ENCODE results near the gene CHST5. TPM values are rescaled to one million over a fixed set of nuclear protein-coding genes. Genes with fewer than 3 reads are reported as not detected.

CHST5 gene
- total and polyA plus RNA-seq, 4 donors: 0.33 to 4.9 (median 2.1) TPM

DNA sequence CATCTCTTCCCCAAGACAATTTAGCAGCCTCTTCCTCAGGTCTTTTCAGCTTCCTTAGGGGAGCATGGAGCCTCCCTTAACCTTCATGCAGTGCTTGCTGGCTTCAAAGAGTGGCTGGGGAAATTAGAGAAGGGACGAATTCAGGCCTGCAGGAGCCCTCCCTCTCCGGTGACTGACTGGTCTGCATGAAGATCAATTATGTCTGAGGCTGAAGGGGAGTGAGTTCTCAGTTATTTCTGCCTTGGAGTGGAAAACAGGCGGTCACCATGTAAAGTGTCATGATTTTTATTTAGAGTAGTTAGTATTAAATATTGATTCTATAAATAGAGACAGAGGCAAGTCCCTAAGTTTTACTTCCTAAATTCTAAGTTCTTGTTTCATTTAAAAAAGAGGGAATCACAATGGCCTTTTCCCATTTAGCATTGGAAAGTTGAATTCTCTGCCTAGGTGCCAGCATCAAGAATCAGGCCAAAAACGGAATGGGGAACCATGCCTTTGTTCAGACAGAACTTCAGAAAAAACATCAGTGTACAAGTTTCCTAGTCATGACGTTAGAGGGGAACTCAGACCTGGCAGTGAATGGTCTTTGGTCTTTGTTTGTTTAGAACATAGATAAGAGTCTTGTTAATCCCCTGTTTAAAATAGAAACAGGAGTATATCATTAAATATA, 34.6 kb upstream of the CHST5 start:
- H3K27ac ChIP-seq (ENCODE audit: low read depth, low read length): no peak overlapping the region
- H3K36me3 ChIP-seq (ENCODE audit: control insufficient read depth, insufficient read depth, low read length): peaks cover 60% of the 10 kb centered on the region
- H3K4me1 ChIP-seq (ENCODE audit: control insufficient read depth, insufficient read depth, low read length): peaks cover 42% of the 10 kb centered on the region
- no peak for DNase-seq (ENCODE audit: low read depth in 4 of 6, low spot score in 6 of 6)
- no peak overlapping the region for H3K4me3 ChIP-seq (ENCODE audit: low read depth, low read length)
- no peaks in the 10 kb centered on the region for H3K27me3 ChIP-seq (ENCODE audit: control insufficient read depth, insufficient read depth, low read length)
- WGBS (ENCODE audit: insufficient coverage): 37% methylated on average over 2 of the region's 5 CpGs
- no peaks in the 10 kb centered on the region for H3K9me3 ChIP-seq (ENCODE audit: control insufficient read depth, insufficient read depth, low read length)

DNA sequence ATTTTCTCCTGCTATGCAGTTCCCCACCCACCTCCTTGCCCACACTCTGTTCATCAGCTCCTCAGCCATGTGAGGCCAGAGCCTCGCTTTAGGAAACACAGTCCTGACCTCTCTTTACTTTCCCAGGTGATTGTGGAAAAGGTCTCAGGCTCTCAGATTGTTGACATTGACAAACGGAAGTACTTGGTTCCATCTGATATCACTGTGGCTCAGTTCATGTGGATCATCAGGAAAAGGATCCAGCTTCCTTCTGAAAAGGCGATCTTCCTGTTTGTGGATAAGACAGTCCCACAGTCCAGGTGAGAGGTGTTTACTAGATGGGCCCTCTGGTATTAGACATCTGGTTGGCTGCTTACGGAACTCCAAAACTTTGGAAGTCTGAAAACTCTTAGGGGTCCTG, 32.0 kb upstream of the CHST5 start:
- H3K27ac ChIP-seq (ENCODE audit: low read depth, low read length): no peak overlapping the region
- no peak overlapping the region for H3K4me3 ChIP-seq (ENCODE audit: low read depth, low read length)
- H3K9me3 ChIP-seq (ENCODE audit: control insufficient read depth, insufficient read depth, low read length): no peaks in the 10 kb centered on the region
- peaks cover 38% of the 10 kb centered on the region for H3K4me1 ChIP-seq (ENCODE audit: control insufficient read depth, insufficient read depth, low read length)
- WGBS (ENCODE audit: insufficient coverage): 95% methylated on average over 4 of the region's 4 CpGs
- peaks cover 44% of the 10 kb centered on the region for H3K36me3 ChIP-seq (ENCODE audit: control insufficient read depth, insufficient read depth, low read length)
- H3K27me3 ChIP-seq (ENCODE audit: control insufficient read depth, insufficient read depth, low read length): no peaks in the 10 kb centered on the region
- DNase-seq (ENCODE audit: low read depth in 4 of 6, low spot score in 6 of 6): no peak

DNA sequence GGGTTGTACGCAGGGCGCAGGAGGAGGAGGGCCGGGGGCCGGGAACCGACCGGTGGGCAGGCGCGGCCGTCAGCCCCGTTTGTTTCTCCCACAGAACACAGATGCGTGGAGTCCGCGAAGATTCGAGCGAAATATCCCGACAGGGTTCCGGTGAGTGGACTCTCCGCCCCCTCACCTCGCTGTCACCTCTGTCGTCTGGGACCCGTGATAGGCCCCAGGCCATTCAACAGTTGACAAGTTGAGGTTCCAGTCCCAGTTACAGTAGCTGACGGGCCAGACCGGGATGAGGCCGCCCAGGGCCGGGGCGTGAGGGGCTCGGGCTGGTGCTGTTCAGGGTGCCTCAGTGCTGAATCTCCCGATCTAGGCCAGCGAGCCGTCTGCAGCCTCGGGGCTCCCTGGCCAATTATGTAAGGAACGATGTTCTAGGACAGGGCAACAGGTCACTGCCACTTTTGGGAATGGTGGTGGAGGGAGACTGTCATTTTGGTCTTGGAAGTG, 30.9 kb upstream of the CHST5 start:
- peaks cover 33% of the 10 kb centered on the region for H3K36me3 ChIP-seq (ENCODE audit: control insufficient read depth, insufficient read depth, low read length)
- no peaks in the 10 kb centered on the region for H3K9me3 ChIP-seq (ENCODE audit: control insufficient read depth, insufficient read depth, low read length)
- H3K4me3 ChIP-seq (ENCODE audit: low read depth, low read length): peak overlapping the region; percentile 97
- 1% methylated on average over 32 of the region's 32 CpGs for WGBS (ENCODE audit: insufficient coverage)
- H3K27ac ChIP-seq (ENCODE audit: low read depth, low read length): no peak overlapping the region
- H3K27me3 ChIP-seq (ENCODE audit: control insufficient read depth, insufficient read depth, low read length): no peaks in the 10 kb centered on the region
- peak in 1 of 6 donors; percentile 15 for DNase-seq (ENCODE audit: low read depth in 4 of 6, low spot score in 6 of 6)
- peaks cover 29% of the 10 kb centered on the region for H3K4me1 ChIP-seq (ENCODE audit: control insufficient read depth, insufficient read depth, low read length)

DNA sequence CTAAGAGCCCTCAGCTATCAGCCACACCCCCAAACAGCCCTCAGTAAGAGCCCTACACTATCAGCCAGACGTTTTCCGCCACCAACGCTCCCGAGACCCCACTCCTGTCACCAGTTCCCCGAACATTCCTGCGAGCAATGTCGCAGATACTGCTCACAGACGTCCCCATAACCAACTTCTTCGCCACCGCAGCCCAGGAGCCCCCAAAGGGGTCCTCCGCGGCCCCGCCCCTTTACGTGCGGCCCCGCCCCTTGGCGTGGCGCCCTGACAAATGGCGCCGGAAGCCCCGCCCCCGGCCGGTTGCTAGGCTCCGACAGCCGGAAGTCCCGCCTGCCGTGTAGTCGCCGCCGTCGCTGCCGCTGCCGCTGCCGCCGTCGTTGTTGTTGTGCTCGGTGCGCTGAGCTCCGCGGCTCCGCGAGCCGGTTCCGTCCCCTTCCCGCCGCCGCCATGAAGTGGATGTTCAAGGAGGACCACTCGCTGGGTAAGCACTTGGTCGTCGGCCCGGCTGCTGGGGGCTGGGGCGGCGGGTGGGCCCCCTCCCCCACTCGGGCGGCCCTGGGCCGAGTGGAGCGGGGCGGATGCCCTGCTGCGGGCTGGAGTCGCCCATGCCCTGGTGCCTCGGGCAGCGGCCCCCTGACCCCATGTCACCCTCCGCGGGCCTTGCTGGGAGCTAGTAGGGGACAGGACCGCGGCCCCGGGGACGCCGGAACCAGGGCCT, 30.3 kb upstream of the CHST5 start, which contains the start of gene GABARAPL2:
Gene GABARAPL2 (plus strand): TSS at position 340 of the 718 bp plus-strand sequence. CDS start 108 bp downstream, at position 448.
- peak within 1 kb of the TSS; percentile 97 for H3K4me3 ChIP-seq (ENCODE audit: low read depth, low read length)
- WGBS (ENCODE audit: insufficient coverage): under 1% methylated on average over 69 of the region's 69 CpGs
- peak within 1 kb of the TSS; percentile 89 for H3K27ac ChIP-seq (ENCODE audit: low read depth, low read length)
- peaks cover 29% of the 10 kb centered on the region for H3K4me1 ChIP-seq (ENCODE audit: control insufficient read depth, insufficient read depth, low read length)
- no peaks in the 10 kb centered on the region for H3K9me3 ChIP-seq (ENCODE audit: control insufficient read depth, insufficient read depth, low read length)
- DNase-seq (ENCODE audit: low read depth in 4 of 6, low spot score in 6 of 6): peak in 5 of 6 donors; percentile 84 to 97 (median 87)
- peaks cover 27% of the 10 kb centered on the region for H3K36me3 ChIP-seq (ENCODE audit: control insufficient read depth, insufficient read depth, low read length)
- H3K27me3 ChIP-seq (ENCODE audit: control insufficient read depth, insufficient read depth, low read length): no peaks in the 10 kb centered on the region

DNA sequence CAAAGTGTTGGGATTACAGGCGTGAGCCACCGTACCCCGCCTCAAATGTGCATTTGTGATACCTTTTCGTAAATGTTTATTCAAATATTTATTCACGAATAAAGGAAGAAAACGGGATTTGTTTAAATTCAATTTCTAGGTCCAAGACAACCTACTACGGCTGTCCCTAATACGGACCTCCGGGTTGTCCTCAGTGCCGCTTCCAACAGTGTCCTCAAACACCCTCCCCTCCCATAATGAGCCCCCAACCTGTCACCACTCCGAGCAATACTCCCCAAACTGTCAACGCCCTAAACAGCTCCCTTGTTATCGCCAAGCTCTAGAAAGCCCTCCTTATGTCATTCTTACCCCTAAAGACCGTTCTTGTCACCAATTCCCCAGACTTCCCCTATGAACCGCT, 29.7 kb upstream of the CHST5 start:
- no peaks in the 10 kb centered on the region for H3K27me3 ChIP-seq (ENCODE audit: control insufficient read depth, insufficient read depth, low read length)
- H3K4me1 ChIP-seq (ENCODE audit: control insufficient read depth, insufficient read depth, low read length): peaks cover 26% of the 10 kb centered on the region
- no peak for DNase-seq (ENCODE audit: low read depth in 4 of 6, low spot score in 6 of 6)
- H3K36me3 ChIP-seq (ENCODE audit: control insufficient read depth, insufficient read depth, low read length): peaks cover 24% of the 10 kb centered on the region
- H3K9me3 ChIP-seq (ENCODE audit: control insufficient read depth, insufficient read depth, low read length): no peaks in the 10 kb centered on the region
- H3K4me3 ChIP-seq (ENCODE audit: low read depth, low read length): peak overlapping the region; percentile 97
- peak overlapping the region; percentile 89 for H3K27ac ChIP-seq (ENCODE audit: low read depth, low read length)
- 16% methylated on average over 11 of the region's 15 CpGs for WGBS (ENCODE audit: insufficient coverage)

DNA sequence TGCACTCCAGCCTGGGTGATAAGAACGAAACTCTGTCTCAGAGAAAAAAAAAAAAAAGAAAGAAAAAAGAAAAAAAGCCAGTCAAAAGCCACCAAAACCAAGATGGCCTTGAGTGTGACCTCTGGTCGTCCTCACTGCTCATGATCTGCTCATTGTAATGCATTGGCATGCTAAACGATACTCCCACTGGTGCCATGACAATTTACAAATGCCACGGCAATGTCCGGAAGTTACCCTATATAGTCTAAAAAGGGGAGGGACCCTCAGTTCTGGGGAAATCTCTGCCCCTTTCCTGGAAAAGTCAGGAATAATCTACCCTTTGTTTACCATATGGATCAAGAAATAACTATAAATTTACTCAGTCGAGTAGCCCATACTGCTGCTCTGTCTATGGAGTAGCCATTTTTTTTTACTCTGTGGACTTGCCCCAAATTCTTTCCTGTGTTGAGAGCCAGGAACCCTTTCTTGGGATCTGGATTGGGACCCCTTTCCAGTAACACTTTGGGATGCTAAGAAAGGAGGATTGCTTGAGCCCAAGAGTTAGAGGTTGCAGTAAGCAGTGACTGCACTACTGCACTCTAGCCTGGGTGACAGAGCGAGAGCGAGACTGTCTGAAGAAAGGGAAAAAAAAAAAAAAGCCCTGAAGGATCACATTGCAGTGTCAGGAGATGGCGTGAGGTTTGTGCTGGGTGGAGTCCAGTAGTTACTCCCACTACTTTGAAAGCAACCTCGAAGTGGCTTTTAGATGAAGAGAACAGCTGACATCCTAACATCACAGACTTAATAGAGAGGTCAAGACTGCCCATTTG, 23.9 kb upstream of the CHST5 start:
- no peak overlapping the region for H3K4me3 ChIP-seq (ENCODE audit: low read depth, low read length)
- no peak overlapping the region for H3K27ac ChIP-seq (ENCODE audit: low read depth, low read length)
- H3K36me3 ChIP-seq (ENCODE audit: control insufficient read depth, insufficient read depth, low read length): no peaks in the 10 kb centered on the region
- DNase-seq (ENCODE audit: low read depth in 4 of 6, low spot score in 6 of 6): no peak
- WGBS (ENCODE audit: insufficient coverage): 40% methylated on average over 6 of the region's 10 CpGs
- no peaks in the 10 kb centered on the region for H3K27me3 ChIP-seq (ENCODE audit: control insufficient read depth, insufficient read depth, low read length)
- no peaks in the 10 kb centered on the region for H3K9me3 ChIP-seq (ENCODE audit: control insufficient read depth, insufficient read depth, low read length)
- H3K4me1 ChIP-seq (ENCODE audit: control insufficient read depth, insufficient read depth, low read length): peaks cover 17% of the 10 kb centered on the region

DNA sequence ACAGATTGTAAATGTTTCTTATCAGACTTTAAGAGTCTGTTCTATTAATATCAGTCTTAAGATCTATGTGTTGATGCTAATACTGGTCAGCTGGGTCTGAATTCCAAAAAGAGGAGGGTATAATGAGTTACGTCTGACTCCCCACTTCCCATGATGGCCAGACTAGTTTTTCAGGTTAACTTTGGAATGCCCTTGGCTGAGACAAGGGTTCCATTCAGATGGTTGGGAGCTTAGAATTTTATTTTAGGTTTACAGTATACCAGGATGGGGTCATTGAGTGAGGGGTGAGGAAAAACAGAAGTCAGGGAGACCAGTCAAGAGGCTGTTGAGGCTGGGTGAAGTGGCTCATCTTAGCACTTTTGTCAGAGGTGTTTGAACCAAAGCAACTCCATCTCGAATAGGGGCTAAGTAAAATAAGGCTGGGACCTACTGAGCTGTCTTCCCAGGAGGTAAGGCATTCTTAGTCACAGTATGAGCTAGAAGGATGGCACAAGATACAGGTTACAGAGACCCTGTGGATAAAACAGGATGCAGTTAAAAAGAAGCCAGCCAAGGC, 23.0 kb upstream of the CHST5 start:
- Histone ChIP-seq H3K36me3 (ENCODE audit: control insufficient read depth, insufficient read depth, low read length) (no peaks in the 10 kb centered on the region), H3K27ac (ENCODE audit: low read depth, low read length) (no peak overlapping the region), H3K9me3 (ENCODE audit: control insufficient read depth, insufficient read depth, low read length) (no peaks in the 10 kb centered on the region), H3K4me1 (ENCODE audit: control insufficient read depth, insufficient read depth, low read length) (peaks cover 22% of the 10 kb centered on the region), H3K27me3 (ENCODE audit: control insufficient read depth, insufficient read depth, low read length) (no peaks in the 10 kb centered on the region), H3K4me3 (ENCODE audit: low read depth, low read length) (no peak overlapping the region)
- no peak for DNase-seq (ENCODE audit: low read depth in 4 of 6, low spot score in 6 of 6)
- 81% methylated on average over 2 of the region's 2 CpGs for WGBS (ENCODE audit: insufficient coverage)

DNA sequence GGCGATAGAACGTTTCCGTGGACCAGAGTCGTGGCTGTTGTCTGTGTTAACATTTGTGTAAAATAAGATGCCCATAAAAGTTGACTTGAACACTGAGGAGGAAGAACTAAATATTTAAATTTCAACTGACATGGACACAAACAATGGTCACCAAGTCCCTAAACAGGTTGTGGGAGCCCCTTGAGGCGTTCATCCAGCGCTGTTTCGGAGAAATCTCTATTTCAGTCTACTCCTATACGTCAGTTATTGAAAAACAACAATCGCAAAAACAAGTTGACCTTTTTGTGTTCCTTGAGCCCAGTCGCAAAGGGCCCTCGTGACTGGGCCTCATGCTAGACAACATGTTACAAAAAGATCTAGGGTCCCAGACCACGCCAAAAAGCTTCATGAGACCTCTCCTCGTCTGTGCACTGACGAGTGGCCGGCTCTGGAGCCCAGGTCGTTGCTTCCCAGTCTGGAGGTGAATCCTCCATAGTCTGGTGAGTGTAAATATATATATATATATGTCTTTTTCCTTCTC, 20.6 kb upstream of the CHST5 start:
- Histone ChIP-seq H3K27me3 (ENCODE audit: control insufficient read depth, insufficient read depth, low read length) (no peaks in the 10 kb centered on the region), H3K36me3 (ENCODE audit: control insufficient read depth, insufficient read depth, low read length) (no peaks in the 10 kb centered on the region), H3K4me1 (ENCODE audit: control insufficient read depth, insufficient read depth, low read length) (peaks cover 22% of the 10 kb centered on the region), H3K27ac (ENCODE audit: low read depth, low read length) (peak overlapping the region; percentile 93), H3K4me3 (ENCODE audit: low read depth, low read length) (peak overlapping the region; percentile 73), H3K9me3 (ENCODE audit: control insufficient read depth, insufficient read depth, low read length) (no peaks in the 10 kb centered on the region)
- DNase-seq (ENCODE audit: low read depth in 4 of 6, low spot score in 6 of 6): no peak
- 11% methylated on average over 7 of the region's 16 CpGs for WGBS (ENCODE audit: insufficient coverage)
